HG03460 (cell line): ENCODE results near the gene KIF14.
A peak's percentile ranks its signal among the peaks of the same experiment; 100 is the strongest.

Experiments used
- ATAC-seq: cut with Tn5 transposase; IDR thresholded peaks from one replicate; pipeline ENCODE4 v1.9.1; 2021; ENCODE audit not compliant: unreplicated experiment

KIF14 gene

DNA sequence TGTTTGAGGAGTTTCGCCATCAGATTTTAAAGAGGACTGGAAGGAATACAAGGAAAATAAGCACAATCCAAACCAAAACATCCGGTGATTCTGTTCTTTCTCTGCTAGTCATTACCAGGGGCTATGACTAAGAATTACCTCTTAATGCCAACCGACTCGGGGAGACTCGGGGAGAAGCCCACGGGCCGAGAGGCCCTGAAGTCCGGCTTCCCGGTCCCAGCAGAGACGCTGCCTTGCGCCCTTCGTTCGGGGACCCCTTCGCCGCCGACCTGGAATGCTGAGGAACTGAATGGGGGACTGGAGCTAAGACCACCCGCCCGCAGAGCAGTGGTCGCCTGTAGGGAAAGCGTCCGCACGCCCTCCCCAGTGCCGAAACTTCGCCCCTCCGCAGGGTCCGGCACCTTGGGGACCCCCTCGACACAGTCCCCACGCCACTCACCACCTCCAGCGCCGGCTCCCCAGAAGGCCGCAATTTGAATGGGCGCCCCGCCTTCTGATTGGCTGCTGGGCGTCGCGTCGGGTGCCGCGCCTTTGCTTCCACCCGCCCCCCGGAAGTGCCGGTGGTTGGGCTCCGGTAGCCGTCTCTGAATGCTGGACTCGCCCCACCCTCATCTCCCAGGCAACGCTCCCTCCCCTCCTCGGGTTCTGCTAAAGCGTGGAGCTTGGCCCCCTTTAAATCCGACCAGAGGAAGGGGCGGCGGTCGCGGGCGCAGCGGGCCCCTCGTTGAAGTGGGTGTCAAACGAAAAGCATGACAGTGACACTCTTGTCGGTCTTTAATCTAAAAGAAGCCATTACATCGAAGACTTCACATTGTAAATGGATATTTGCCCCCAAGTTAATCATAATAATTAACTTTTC, at the start of gene KIF14:
Gene KIF14, minus strand, starts transcription at position 479 of the 859 bp plus-strand sequence. CDS start 2,028 bp downstream, outside the sequence.
- peak; percentile 93 for ATAC-seq

DNA sequence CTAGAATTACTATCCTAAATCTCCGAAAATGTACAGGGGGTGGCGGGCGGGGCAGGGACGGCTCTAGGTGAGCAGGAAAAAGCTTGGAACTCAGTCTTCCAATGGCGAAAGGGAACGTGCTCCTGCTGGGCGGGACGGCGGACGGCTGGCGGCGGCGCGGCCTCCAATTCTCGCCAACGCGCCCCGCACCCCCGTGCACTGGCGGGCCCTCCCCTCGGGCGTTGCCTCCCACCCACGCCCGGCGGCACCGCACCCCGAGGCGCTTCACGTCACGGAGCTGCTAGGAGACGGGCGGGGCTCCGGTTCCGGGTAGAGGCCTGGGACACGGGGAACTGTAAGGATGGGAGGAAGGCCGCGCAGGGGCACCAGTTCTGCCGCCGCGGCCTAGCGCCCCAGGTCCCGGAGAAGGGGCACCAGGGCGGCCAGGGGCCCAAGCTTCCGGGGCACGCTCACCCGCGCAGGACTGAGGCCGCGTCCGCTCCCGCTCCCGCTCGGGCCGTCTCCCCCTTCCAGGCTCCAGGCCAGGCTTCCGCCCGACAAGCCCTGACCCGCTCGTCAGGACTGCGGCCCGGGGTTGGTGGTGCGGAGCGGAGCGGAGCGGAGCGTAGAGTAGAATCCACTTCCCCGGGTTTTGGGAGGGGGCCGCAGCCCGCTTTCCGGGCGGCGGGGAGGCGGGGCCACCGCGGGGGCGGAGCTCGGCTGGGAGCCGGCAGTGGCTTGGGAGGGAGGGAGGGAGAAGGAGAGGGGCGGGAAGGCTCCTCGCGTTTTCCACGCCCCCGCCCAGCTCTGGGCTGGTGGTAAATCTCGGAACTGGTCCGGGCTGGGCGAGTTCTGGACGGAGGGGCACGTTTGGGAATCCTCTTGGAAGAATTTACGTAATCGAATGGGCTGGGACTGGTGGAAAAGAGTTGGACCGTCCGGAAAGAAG, 49.0 kb upstream of the KIF14 start, which contains the start of gene DDX59:
Gene DDX59, minus strand, starts transcription at position 594 of the 928 bp plus-strand sequence. CDS start 3,167 bp downstream, outside the sequence.
- peak; percentile 82 for ATAC-seq

DNA sequence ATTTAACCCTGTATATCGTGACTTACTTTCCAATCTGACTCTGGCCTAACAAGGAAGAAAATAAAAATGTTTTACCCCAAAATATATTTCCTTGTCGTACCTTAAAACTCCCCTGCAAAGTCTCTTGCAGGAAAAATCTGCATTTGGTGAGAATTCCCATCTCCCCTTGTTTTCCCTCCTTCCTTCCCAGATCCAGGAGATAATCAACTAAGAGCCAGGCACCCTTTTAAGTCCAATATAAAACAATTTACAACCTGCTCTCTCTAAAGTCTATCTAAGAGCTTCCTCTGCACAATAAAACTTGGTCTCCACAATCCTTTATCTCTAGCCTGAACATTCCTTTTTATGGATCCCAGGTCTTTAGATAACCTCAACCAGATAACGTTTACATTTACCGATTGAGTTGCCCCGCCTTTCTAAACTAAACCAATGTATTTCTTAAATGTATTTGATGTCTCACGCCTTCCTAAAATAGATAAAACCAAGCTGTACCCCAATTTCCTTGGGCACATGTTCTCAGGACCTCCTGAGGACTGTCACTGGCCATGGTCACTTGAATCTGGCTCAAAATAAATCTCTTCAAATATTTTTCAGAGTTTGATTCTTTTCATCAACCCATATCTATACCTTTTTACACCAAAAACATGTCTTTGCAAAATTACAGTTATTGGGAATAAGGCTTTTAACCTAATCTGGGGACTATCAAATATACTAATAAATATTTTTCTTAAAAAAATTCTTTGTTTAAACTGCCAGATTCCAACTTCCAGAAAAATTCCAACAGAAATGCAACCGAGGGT, 48.2 kb upstream of the KIF14 start:
- no peak for ATAC-seq

DNA sequence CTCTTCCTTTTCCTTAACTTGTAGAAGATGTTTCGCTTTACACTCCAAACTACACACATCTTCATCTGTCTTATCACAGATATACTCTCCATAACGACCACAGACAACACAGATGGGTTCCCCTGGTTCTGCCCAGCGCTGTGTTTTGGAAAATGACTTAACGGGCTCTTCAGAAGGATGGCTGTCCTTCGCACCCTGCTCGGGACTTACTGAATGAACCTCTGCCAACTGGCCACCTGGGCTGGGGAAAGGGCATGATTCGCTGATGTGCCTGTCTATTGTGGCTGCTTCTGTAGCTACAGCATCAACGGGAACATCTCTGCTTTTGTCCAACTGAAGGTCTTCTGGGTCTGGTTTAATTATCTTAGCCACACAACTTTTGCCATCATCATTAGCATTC, 45.8 kb upstream of the KIF14 start:
- ATAC-seq, result no peak

DNA sequence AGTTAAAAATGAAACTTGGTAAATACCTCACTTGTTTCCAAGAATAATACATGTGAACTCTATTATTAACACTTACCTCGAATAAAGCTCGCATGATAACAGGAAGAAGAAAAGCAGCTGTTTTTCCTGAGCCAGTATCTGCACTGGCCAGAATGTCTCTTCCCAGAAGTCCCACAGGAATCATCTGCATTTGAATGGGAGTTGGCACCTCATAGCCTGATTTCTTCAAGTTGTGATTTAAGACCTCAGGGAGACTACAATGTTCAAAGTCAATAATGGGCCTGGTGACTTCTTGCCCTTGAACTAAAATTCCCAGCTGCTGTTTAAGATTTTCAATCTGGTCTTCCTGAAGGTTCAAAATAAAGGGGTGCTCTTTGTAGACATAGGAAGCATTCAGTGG, 45.3 kb upstream of the KIF14 start:
- no peak for ATAC-seq

GRCh38 chr1:200660719-200661118, 40.2 kb upstream of the KIF14 start:
- ATAC-seq, result no peak

- ATAC-seq, result no peak
Measured at GRCh38 chr1:200659269-200659668, 38.7 kb upstream of the KIF14 start.

GRCh38 chr1:200658037-200658818, 37.7 kb upstream of the KIF14 start:
- ATAC-seq, result no peak

- ATAC-seq, result peak; percentile 91
Measured at GRCh38 chr1:200654660-200655059, 34.1 kb upstream of the KIF14 start.

- no peak for ATAC-seq
Measured at GRCh38 chr1:200653022-200653462, 32.5 kb upstream of the KIF14 start.

- ATAC-seq, result no peak
Measured at GRCh38 chr1:200652378-200652777, 31.8 kb upstream of the KIF14 start.

DNA sequence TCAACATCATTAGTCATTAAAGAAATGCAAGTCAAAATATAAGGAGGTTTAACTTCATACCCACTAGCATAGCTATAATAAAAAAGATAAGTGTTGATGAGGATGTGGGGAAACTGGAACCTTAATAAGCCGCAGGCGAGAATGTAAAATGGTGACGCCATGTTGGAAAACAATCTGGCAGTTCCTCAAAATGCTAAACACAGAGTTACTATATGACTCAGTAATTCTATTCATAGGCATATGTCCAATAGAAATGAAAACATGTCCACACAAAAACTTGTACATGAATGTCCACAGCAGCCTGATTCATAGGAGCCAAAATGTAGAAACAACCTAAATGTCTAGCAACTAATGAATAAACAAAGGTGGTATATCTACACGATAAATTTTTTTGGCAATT, 26.0 kb upstream of the KIF14 start:
- ATAC-seq, result no peak

DNA sequence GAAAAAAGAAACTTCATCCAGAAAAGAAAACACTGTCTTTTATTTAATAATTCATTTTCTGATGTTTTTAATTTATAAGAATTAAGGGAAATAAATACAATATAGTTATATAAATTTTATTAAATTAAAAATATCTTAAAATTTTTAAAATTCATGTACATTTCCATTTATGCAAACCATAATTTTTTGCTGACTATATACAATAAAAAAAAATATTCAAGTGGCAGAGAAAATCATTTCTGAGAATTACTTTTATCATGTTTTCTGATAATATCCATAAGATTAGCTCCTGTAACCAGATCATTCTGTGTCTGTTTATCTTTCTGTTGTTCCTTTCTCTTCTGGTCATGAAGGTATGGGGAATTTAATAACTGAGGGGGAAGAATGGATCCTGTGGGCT, 23.5 kb upstream of the KIF14 start:
- ATAC-seq, result no peak

DNA sequence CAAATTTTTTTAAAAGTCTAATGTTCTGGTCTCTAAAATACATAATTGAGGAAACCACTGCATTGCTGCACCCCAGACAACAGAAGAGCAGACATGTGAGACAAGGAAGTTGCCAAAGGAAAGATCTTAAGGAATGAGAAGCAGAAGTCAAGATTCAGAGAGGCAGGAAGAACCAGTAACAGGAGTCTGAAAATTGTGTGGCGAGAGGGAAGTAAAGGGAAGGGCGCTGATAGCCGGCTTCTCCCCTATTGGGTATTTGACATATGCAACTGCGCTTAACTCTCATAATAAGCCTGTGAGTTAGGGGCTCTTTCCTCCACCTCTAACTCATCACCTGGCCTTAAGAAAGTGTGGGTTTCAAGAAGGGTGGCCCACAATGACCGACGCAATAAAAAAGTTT, 21.9 kb upstream of the KIF14 start:
- ATAC-seq, result no peak

DNA sequence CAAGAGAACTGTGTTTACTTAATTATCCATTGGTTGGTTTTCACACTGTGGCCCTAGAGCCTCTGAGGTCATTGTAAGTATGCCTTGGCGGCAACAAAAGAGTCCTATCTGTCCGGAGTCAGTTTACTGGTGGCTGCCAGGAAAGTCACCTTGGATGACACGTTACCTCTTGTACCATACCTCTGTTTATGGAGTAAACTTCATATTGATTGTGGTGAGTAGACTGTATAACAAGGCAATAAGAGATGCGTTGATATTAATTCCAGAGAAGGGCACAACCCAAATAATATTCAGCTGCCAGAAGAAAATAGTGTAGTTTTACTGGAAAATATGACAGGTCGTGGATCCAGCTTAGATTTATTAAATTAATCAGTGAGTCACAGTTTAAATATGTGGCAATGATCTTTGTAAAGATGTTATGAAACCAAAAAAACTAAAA, 20.4 kb upstream of the KIF14 start:
- no peak for ATAC-seq

DNA sequence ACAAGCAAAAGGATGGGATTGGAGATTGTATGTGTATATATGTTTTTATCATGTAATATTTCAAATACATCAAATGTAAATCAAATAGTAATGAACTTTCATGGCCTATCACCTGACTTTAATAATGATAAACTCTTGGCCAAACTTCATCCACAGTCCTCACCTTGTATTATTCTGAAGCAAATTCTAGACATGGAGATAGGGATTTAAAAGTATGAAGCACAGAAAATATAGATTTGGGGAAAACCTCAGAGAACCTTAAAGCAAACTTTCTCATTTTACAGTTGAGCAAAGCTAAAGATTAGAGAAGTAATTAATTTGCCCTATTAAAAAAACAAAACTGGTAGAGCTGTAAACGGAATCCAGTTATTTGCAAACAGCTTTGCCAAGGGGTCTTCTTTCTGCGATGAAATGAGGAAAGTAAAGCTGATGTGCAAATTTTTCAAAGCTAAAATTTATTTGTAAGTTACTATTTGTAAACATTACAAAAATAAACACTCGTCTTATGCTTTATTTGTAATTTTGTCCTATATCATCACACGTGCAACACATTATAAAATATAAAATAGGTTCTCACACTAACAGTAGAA, 19.9 kb upstream of the KIF14 start:
- no peak for ATAC-seq

GRCh38 chr1:200638073-200638472, 17.5 kb upstream of the KIF14 start:
- ATAC-seq, result no peak

DNA sequence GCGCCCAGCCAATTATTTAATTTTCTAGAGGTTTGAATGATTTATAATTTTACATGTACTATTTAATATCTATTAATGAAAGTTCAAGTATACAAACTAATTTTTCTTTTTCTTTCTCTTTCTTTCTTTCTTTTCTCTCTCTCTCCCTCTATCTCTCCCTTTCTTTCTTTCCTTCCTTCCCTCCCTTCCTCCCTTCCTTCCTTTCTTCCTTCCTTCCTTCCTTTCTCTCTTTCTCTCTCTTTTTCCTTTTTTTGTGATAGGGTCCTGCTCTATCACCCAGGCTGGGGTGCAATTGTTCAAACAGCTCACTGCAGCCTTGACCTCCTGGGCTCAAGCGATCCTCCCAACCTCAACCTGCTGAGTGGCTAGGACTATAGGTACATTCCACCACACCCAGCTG, 16.1 kb upstream of the KIF14 start:
- no peak for ATAC-seq

DNA sequence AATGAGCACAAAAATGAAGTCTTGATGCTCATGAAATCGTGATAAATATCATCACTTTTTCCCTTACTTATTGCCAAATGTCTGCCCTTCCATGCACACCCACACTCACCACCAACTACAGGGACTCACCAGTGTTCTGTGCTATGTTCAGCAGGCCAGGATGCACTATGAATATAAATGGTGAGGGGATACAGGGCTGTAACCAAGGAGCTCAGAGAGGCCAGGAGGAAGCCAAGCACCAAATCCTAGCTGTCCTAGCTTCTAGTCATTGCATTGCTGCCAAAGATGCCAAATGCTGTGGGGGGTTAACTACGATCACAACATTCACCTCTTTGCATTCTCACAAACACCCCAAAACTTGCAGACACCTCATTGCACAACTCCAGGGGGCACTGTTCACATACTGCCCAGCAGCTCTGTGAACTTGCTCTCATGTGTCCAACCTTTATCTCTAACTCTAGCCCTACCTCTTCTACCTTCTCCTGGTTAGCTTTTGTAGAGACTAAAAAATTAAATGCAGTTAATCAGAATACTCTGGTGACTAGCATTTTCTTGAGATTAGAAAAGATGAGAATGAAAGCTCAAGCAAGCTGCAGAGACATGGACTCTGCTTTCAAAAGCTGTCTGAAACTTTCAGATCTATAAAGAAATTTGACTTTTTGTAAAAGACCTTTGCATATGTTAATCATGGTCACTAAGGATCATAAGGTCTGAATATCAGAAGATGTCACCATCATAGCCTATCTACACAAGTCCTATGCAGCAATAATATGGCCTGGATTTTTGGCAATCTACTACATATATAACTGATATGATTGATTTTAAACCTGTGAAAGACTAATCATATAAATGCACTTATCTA, 13.9 kb upstream of the KIF14 start:
- no peak for ATAC-seq
